ENCODE measurements around the gene RGS10.
"Not testable (repeated sequence)": the region's sequence is repeated elsewhere in the genome, so short reads cannot be mapped to it uniquely, and the experiment has no call there.

RGS10 gene

GRCh38 chr10:119468542-119469324, 73.8 kb downstream of the RGS10 start:
- DNase-seq (ENCODE audit: low read depth): no peak

GRCh38 chr10:119466655-119467054, 75.9 kb downstream of the RGS10 start:
- peak; percentile 9 for DNase-seq (ENCODE audit: low read depth)

GRCh38 chr10:119466076-119466475, 76.4 kb downstream of the RGS10 start:
- no peak for DNase-seq (ENCODE audit: low read depth)

GRCh38 chr10:119465085-119465484, 77.4 kb downstream of the RGS10 start:
- DNase-seq (ENCODE audit: low read depth): no peak

- not testable (repeated sequence) for DNase-seq (ENCODE audit: low read depth)
Observed at GRCh38 chr10:119463195-119463594, 79.3 kb downstream of the RGS10 start.

- DNase-seq (ENCODE audit: low read depth): no peak
Observed at GRCh38 chr10:119462773-119463172, 79.7 kb downstream of the RGS10 start.

- DNase-seq (ENCODE audit: low read depth): no peak
Observed at GRCh38 chr10:119461923-119462322, 80.6 kb downstream of the RGS10 start.

GRCh38 chr10:119461380-119461779, 81.1 kb downstream of the RGS10 start:
- DNase-seq (ENCODE audit: low read depth): no peak

- DNase-seq (ENCODE audit: low read depth): no peak
Observed at GRCh38 chr10:119460369-119461195, 81.9 kb downstream of the RGS10 start.

GRCh38 chr10:119459681-119460340, 82.7 kb downstream of the RGS10 start:
- no peak for DNase-seq (ENCODE audit: low read depth)

GRCh38 chr10:119457966-119458766, 84.4 kb downstream of the RGS10 start:
- DNase-seq (ENCODE audit: low read depth): no peak

- DNase-seq (ENCODE audit: low read depth): no peak
Observed at GRCh38 chr10:119456435-119456810, 86.1 kb downstream of the RGS10 start.

GRCh38 chr10:119455609-119456434, 86.7 kb downstream of the RGS10 start:
- no peak for DNase-seq (ENCODE audit: low read depth)

- DNase-seq (ENCODE audit: low read depth): no peak
Observed at GRCh38 chr10:119454990-119455389, 87.5 kb downstream of the RGS10 start.

- DNase-seq (ENCODE audit: low read depth): no peak
Observed at GRCh38 chr10:119454316-119454715, 88.2 kb downstream of the RGS10 start.

GRCh38 chr10:119453313-119453712, 89.2 kb downstream of the RGS10 start:
- DNase-seq (ENCODE audit: low read depth): no peak

GRCh38 chr10:119452396-119452795, 90.1 kb downstream of the RGS10 start:
- DNase-seq (ENCODE audit: low read depth): no peak

- no peak for DNase-seq (ENCODE audit: low read depth)
Observed at GRCh38 chr10:119451300-119451896, 91.1 kb downstream of the RGS10 start.

GRCh38 chr10:119450606-119451299, 91.8 kb downstream of the RGS10 start:
- DNase-seq (ENCODE audit: low read depth): peak; percentile 40

Measured in EH (cell line).